Stimulated activated CD4-positive, alpha-beta T cell treated with anti-CD3 and anti-CD28 coated beads, Interleukin-12 subunit alpha, Interleukin-12 subunit beta, amount 100 ng/mL, for 48 hours (primary cell): ENCODE data around the gene EYS.

Experiments
- DNase-seq, 3 donors: peaks; one replicate each; pipeline ENCODE4 v3.0.0-alpha.2; 2020; ENCODE audit warnings: low read depth in 2 of 3, low spot score in 1 of 3

EYS gene

GRCh38 chr6:64672131-64672530, 1034.9 kb downstream of the EYS start:
- DNase-seq = no peak

GRCh38 chr6:64665137-64665536, 1041.9 kb downstream of the EYS start:
- DNase-seq = no peak

- no peak for DNase-seq
Measured at GRCh38 chr6:64664480-64664879, 1042.5 kb downstream of the EYS start.

- no peak for DNase-seq
Measured at GRCh38 chr6:64644024-64644423, 1063.0 kb downstream of the EYS start.

GRCh38 chr6:64630901-64631300, 1076.1 kb downstream of the EYS start:
- no peak for DNase-seq

GRCh38 chr6:64622944-64623343, 1084.1 kb downstream of the EYS start:
- no peak for DNase-seq

- no peak for DNase-seq
Measured at GRCh38 chr6:64602993-64603392, 1104.0 kb downstream of the EYS start.

GRCh38 chr6:64591676-64592036, 1115.4 kb downstream of the EYS start:
- DNase-seq = no peak

GRCh38 chr6:64590965-64591675, 1115.9 kb downstream of the EYS start:
- no peak for DNase-seq

- no peak for DNase-seq
Measured at GRCh38 chr6:64589961-64590360, 1117.1 kb downstream of the EYS start.

GRCh38 chr6:64580346-64580745, 1126.7 kb downstream of the EYS start:
- DNase-seq = no peak

- DNase-seq = no peak
Measured at GRCh38 chr6:64553249-64553786, 1153.7 kb downstream of the EYS start.

- DNase-seq = no peak
Measured at GRCh38 chr6:64547594-64548268, 1159.3 kb downstream of the EYS start.

GRCh38 chr6:64539917-64540316, 1167.1 kb downstream of the EYS start:
- DNase-seq = no peak

- no peak for DNase-seq
Measured at GRCh38 chr6:64538722-64539121, 1168.3 kb downstream of the EYS start.

- no peak for DNase-seq
Measured at GRCh38 chr6:64527899-64528298, 1179.1 kb downstream of the EYS start.

GRCh38 chr6:64522859-64523258, 1184.2 kb downstream of the EYS start:
- no peak for DNase-seq

- no peak for DNase-seq
Measured at GRCh38 chr6:64520050-64520449, 1187.0 kb downstream of the EYS start.

- no peak for DNase-seq
Measured at GRCh38 chr6:64516393-64516792, 1190.6 kb downstream of the EYS start.

GRCh38 chr6:64507661-64508060, 1199.4 kb downstream of the EYS start:
- DNase-seq = no peak

- DNase-seq = peak in 1 of 3 donors; percentile 0
Measured at GRCh38 chr6:64505312-64505711, 1201.7 kb downstream of the EYS start.

- DNase-seq = no peak
Measured at GRCh38 chr6:64504503-64504902, 1202.5 kb downstream of the EYS start.

GRCh38 chr6:64502801-64503200, 1204.2 kb downstream of the EYS start:
- DNase-seq = no peak
